Parathyroid adenoma (tissue), 2 donors: ENCODE data around the gene PSPH.
"Not testable (repeated sequence)": the region's sequence is repeated elsewhere in the genome, so short reads cannot be mapped to it uniquely, and the experiment has no call there.

ENCODE experiments used
- H2AFZ ChIP-seq: fragments of 300-600 bp; sonication (generic); one replicate; pipeline ENCODE4 v1.7.0; 2017; ENCODE audit warnings: antibody characterized with exemption, mild to moderate bottlenecking
- H3K27ac ChIP-seq: fragments of 300-600 bp; sonication (generic); one replicate; pipeline ENCODE4 v1.7.0; 2017
- H3K27me3 ChIP-seq: fragments of 300-600 bp; sonication (generic); one replicate; pipeline ENCODE4 v1.7.0; 2017; ENCODE audit warnings: low read length; ENCODE audit not compliant: control insufficient read depth, insufficient read depth
- H3K36me3 ChIP-seq: fragments of 300-600 bp; sonication (generic); one replicate; pipeline ENCODE4 v1.7.0; 2017; ENCODE audit warnings: low read length; ENCODE audit not compliant: control insufficient read depth, insufficient read depth
- H3K4me1 ChIP-seq: fragments of 300-600 bp; sonication (generic); one replicate; pipeline ENCODE4 v1.7.0; 2017; ENCODE audit warnings: control low read depth
- H3K4me2 ChIP-seq: fragments of 300-600 bp; sonication (generic); one replicate; pipeline ENCODE4 v1.7.0; 2017; ENCODE audit warnings: low read length
- H3K4me3 ChIP-seq: fragments of 300-600 bp; sonication (generic); one replicate; pipeline ENCODE4 v1.7.0; 2017; ENCODE audit warnings: low read depth, low read length
- H3K79me2 ChIP-seq: fragments of 300-600 bp; sonication (generic); one replicate; pipeline ENCODE4 v1.7.0; 2017; ENCODE audit warnings: control low read depth
- H3K9ac ChIP-seq: fragments of 300-600 bp; sonication (generic); one replicate; pipeline ENCODE4 v1.7.0; 2017; ENCODE audit warnings: mild to moderate bottlenecking
- H3K9me3 ChIP-seq: fragments of 300-600 bp; sonication (generic); one replicate; pipeline ENCODE4 v1.7.0; 2017; ENCODE audit warnings: low read length; ENCODE audit not compliant: control insufficient read depth
- TF ChIP-seq, protein P1 (sequence below): fragments of 300-600 bp; sonication (generic); IDR thresholded peaks from one replicate; pipeline ENCODE4 v1.7.0; 2017; ENCODE audit warnings: antibody characterized with exemption, mild to moderate bottlenecking
- donor health status: primary hyperparathyroidism.

PSPH gene

DNA sequence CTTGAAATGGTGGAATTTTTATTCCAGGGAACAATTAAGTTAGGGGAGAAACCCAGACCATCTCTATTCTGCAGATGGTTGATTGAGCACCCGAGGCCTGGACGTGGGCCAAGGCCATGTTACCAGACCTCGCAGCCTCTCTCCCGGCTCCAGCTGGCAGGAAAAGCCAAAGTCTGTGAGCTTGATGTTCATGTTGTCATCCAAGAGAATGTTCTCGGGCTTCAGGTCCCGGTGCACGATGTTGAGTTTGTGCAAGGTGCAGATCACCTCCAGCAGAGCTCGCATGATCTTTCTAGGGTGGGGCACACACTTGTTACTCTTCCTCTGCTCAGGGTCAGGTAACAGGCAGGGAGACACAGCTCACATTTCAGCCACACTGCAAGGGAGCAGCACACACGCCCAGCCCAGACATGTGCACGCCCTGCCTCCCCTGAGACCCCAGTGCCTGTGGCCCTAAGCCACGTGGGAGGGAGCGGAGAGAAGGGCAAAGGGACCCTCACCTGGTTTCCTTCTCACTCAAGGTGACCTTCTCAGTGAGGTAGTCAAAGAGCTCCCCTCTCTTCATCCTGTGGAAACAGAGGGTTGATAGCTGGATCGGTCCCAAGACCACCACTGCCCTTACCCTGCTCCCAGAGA lies 32.0 kb upstream of the PSPH start:
- Histone ChIP-seq H3K4me2 (no peak overlapping the region), H3K9ac (no peak overlapping the region), H2AFZ (no peak overlapping the region), H3K27me3 (no peaks in the 10 kb centered on the region), H3K4me3 (no peak overlapping the region), H3K27ac (no peak overlapping the region), H3K4me1 (no peaks in the 10 kb centered on the region), H3K9me3 (no peaks in the 10 kb centered on the region), H3K79me2 (no peaks in the 10 kb centered on the region), H3K36me3 (no peaks in the 10 kb centered on the region)
- TF ChIP-seq, protein P1, sequence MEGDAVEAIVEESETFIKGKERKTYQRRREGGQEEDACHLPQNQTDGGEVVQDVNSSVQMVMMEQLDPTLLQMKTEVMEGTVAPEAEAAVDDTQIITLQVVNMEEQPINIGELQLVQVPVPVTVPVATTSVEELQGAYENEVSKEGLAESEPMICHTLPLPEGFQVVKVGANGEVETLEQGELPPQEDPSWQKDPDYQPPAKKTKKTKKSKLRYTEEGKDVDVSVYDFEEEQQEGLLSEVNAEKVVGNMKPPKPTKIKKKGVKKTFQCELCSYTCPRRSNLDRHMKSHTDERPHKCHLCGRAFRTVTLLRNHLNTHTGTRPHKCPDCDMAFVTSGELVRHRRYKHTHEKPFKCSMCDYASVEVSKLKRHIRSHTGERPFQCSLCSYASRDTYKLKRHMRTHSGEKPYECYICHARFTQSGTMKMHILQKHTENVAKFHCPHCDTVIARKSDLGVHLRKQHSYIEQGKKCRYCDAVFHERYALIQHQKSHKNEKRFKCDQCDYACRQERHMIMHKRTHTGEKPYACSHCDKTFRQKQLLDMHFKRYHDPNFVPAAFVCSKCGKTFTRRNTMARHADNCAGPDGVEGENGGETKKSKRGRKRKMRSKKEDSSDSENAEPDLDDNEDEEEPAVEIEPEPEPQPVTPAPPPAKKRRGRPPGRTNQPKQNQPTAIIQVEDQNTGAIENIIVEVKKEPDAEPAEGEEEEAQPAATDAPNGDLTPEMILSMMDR = no peak

DNA sequence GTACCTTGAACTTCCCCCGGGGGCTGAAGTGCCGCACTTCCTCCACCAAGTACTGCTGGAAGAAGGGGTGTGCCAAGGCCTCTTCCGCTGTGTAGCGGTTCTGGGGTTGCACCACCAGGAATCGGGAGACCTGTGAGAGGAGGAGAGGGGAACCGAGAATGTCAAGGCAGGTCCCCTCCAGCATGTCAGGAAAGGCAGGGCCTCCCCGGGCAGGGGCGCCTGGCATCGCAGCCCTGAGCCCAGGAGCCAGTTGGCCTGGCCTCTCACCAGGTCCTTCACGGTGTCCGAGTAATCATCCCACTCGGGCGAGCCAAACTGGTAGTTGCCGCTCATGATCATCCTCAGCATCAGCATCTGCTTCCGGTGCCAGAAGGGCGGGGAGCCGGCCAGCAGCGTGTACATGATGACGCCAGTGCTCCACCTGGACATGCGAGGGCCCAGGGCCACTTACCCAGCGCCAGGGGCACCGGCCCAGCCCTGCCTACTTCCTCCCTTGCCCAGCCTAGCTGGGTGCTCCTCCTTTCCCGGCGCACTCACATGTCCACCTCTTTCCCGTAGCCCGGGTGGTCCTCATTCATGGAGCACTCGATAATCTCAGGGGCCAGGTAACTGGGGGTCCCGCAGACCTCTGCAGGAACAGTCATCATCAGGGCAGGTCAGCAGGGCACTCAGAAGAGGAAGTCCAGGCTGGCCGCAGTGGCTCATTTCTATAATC lies 30.5 kb upstream of the PSPH start:
- Histone ChIP-seq H3K27ac (no peak overlapping the region), H3K36me3 (no peaks in the 10 kb centered on the region), H3K27me3 (no peaks in the 10 kb centered on the region), H2AFZ (no peak overlapping the region), H3K4me1 (no peaks in the 10 kb centered on the region), H3K4me2 (no peak overlapping the region), H3K9ac (no peak overlapping the region), H3K79me2 (no peaks in the 10 kb centered on the region), H3K9me3 (no peaks in the 10 kb centered on the region), H3K4me3 (no peak overlapping the region)
- TF ChIP-seq, protein P1 = no peak

DNA sequence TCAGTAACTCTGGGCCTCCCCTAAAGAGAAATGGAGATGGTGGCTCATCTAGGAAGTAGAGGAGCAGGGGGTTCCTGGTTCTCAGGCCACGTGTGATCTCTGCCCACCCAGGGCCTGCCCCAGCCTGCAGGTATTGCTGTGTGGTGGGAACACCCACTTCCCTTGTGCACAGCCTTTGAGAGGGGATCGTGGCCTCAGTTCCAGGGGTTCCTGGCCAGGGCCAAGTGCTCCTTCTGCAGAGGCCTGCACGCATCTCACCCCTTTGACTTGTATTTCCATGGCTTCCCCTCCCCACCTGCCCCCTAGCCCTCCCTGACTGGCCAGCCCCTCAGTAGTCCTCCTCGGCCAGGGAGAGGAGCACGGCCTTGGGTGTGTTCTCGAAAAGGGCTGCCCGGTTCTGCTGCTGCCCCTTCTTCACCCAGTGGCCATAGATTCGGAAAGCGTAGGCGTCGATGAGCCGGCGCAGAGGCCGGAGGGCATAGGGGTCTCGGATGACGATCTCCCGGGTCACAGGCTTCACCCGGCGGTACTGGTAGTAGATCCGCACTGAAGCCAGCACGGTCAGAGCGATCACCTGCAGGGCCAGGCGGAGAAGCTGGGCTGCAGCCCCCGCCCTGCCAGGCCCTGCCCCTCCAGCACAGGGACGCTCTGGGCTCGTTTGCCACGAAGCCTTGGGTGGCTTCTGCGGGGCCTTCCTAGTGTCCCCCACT lies 29.6 kb upstream of the PSPH start:
- H3K79me2 ChIP-seq, H3K4me1 ChIP-seq, H2AFZ ChIP-seq, H3K36me3 ChIP-seq, H3K9ac ChIP-seq, H3K9me3 ChIP-seq, H3K27ac ChIP-seq, H3K27me3 ChIP-seq, H3K4me2 ChIP-seq, H3K4me3 ChIP-seq: not testable (repeated sequence)

DNA sequence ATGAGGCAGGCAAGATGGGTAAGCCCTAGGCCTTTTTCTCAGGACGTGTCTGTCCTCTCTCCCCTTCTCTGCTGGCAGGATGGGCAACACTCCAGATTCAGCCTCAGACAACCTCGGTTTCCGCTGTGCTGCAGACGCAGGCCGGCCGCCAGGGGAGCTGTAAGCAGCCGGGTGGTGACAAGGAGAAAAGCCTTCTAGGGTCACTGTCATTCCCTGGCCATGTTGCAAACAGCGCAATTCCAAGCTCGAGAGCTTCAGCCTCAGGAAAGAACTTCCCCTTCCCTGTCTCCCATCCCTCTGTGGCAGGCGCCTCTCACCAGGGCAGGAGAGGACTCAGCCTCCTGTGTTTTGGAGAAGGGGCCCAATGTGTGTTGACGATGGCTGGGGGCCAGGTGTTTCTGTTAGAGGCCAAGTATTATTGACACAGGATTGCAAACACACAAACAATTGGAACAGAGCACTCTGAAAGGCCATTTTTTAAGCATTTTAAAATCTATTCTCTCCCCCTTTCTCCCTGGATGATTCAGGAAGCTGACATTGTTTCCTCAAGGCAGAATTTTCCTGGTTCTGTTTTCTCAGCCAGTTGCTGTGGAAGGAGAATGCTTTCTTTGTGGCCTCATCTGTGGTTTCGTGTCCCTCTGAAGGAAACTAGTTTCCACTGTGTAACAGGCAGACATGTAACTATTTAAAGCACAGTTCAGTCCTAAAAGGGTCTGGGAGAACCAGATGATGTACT lies 28.4 kb upstream of the PSPH start:
- no peak overlapping the region for H2AFZ ChIP-seq
- TF ChIP-seq, protein P1 = peak; percentile 65
- H3K4me3 ChIP-seq = no peak overlapping the region
- no peak overlapping the region for H3K4me2 ChIP-seq
- H3K36me3 ChIP-seq = no peaks in the 10 kb centered on the region
- H3K9ac ChIP-seq = no peak overlapping the region
- H3K27me3 ChIP-seq = no peaks in the 10 kb centered on the region
- peak overlapping the region; percentile 26 for H3K27ac ChIP-seq
- no peaks in the 10 kb centered on the region for H3K79me2 ChIP-seq
- H3K4me1 ChIP-seq = no peaks in the 10 kb centered on the region
- no peaks in the 10 kb centered on the region for H3K9me3 ChIP-seq

DNA sequence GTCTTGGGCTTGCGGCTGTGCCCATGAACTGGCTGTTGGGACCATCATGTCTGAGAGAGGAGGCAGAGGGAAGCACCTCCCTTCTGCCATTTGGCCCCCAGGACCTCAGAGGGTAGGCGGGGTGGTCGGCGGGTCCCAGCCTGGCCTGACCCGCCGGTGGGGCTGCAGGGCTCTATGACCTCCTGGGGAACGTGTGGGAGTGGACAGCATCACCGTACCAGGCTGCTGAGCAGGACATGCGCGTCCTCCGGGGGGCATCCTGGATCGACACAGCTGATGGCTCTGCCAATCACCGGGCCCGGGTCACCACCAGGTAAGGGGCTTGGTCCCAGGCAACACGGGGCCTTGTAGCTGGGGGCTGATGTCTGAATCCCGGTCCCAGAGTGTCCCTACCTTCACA lies 27.0 kb upstream of the PSPH start:
- Histone ChIP-seq H3K36me3 (no peaks in the 10 kb centered on the region), H3K27ac (no peak overlapping the region), H3K4me2 (no peak overlapping the region), H2AFZ (no peak overlapping the region), H3K9ac (no peak overlapping the region), H3K27me3 (no peaks in the 10 kb centered on the region), H3K4me3 (no peak overlapping the region), H3K9me3 (no peaks in the 10 kb centered on the region), H3K4me1 (peaks cover 5% of the 10 kb centered on the region), H3K79me2 (no peaks in the 10 kb centered on the region)
- TF ChIP-seq, protein P1 = no peak
